Measurements from ENCODE around the gene STOML1.

The STOML1 gene

DNA sequence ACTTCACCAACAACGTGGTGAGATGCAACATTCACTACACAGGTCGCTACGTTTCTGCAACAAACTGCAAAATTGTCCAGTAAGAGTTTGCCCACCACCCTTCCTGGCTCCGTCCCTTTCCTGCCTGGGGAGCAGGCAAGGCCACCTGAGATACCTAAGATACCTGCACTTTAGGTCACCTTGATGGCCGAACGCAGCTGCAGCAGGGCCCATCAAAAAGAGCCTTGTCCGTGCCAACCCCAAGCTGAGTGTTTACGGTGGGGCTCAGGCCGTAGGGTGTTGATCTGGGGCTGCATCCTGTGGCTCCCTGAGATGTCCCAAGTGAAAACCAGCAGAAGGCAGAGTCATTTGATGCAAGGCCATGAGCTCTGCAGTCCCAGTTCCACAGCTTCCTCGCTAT is 42.6 kb downstream of the STOML1 start:
- TF ChIP-seq SIN3A (IDR thresholded peaks at IDR 0.05; ENCODE audit: borderline replicate concordance, insufficient read depth, low read length) (no peak), TAF1 (IDR thresholded peaks at IDR 0.05; ENCODE audit: borderline replicate concordance, insufficient read depth, low read length) (no peak), FOXP2 (optimal IDR thresholded peaks at IDR 0.05; ENCODE audit: borderline replicate concordance, extremely low read depth, extremely low read length, insufficient read depth) (no peak), REST (IDR thresholded peaks at IDR 0.05; ENCODE audit: insufficient read depth in 1 of 2, low read depth in 2 of 2, low read length in 2 of 2) (no peak), POLR2AphosphoS5 (IDR thresholded peaks at IDR 0.05; ENCODE audit: low read depth, low read length) (no peak)

DNA sequence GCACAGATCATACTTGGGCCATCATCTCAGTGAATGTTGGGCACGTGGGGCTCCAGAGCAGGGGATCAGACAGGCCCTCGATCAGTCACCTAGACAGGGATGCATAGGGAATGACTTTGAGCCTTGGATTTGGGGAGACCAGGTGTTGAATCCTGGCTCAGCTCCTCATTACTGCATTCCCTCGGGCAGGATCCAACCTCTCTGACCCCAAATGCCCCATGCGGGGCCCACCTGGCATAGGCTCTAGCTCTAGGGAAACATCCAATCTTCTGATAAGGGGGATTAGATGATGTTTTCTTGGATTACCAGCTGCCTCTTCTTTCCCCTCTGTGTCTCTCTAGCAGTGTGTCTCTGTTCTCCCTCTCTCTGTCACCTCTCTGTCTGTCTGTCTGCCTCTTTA is 43.1 kb downstream of the STOML1 start:
- TF ChIP-seq SIN3A (IDR thresholded peaks at IDR 0.05; ENCODE audit: borderline replicate concordance, insufficient read depth, low read length): no peak
- no peak for TF ChIP-seq POLR2AphosphoS5 (IDR thresholded peaks at IDR 0.05; ENCODE audit: low read depth, low read length)
- TF ChIP-seq FOXP2 (optimal IDR thresholded peaks at IDR 0.05; ENCODE audit: borderline replicate concordance, extremely low read depth, extremely low read length, insufficient read depth): no peak
- TF ChIP-seq REST (IDR thresholded peaks at IDR 0.05; ENCODE audit: insufficient read depth in 1 of 2, low read depth in 2 of 2, low read length in 2 of 2): no peak
- no peak for TF ChIP-seq TAF1 (IDR thresholded peaks at IDR 0.05; ENCODE audit: borderline replicate concordance, insufficient read depth, low read length)

GRCh38 chr15:73948396-73948795 is 43.7 kb downstream of the STOML1 start:
- TF ChIP-seq POLR2AphosphoS5 (IDR thresholded peaks at IDR 0.05; ENCODE audit: low read depth, low read length) (no peak), SIN3A (IDR thresholded peaks at IDR 0.05; ENCODE audit: borderline replicate concordance, insufficient read depth, low read length) (no peak), FOXP2 (optimal IDR thresholded peaks at IDR 0.05; ENCODE audit: borderline replicate concordance, extremely low read depth, extremely low read length, insufficient read depth) (no peak), TAF1 (IDR thresholded peaks at IDR 0.05; ENCODE audit: borderline replicate concordance, insufficient read depth, low read length) (no peak), REST (IDR thresholded peaks at IDR 0.05; ENCODE audit: insufficient read depth in 1 of 2, low read depth in 2 of 2, low read length in 2 of 2) (no peak)

DNA sequence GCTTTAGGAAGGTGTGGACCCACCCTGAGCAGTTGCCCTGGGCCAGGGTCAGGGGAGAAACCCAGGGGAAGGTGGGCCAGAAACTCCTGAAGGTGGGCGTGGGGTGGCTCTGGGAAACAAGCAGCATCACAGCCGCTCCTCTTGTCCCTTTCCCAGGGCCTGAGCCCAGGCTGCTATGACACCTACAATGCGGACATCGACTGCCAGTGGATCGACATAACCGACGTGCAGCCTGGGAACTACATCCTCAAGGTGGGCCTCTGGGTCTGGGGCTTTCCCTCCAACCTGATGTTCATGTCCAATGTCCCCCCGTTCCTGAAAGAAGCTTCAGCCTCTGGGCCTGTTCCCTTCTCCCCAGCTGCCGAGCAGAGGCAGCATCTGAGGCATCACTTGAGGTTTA is 44.4 kb downstream of the STOML1 start:
- TF ChIP-seq POLR2AphosphoS5 (IDR thresholded peaks at IDR 0.05; ENCODE audit: low read depth, low read length): no peak
- no peak for TF ChIP-seq REST (IDR thresholded peaks at IDR 0.05; ENCODE audit: insufficient read depth in 1 of 2, low read depth in 2 of 2, low read length in 2 of 2)
- TF ChIP-seq FOXP2 (optimal IDR thresholded peaks at IDR 0.05; ENCODE audit: borderline replicate concordance, extremely low read depth, extremely low read length, insufficient read depth): no peak
- no peak for TF ChIP-seq SIN3A (IDR thresholded peaks at IDR 0.05; ENCODE audit: borderline replicate concordance, insufficient read depth, low read length)
- no peak for TF ChIP-seq TAF1 (IDR thresholded peaks at IDR 0.05; ENCODE audit: borderline replicate concordance, insufficient read depth, low read length)

All from PFSK-1 (cell line).